HG03521 (cell line): ENCODE measurements around the gene OSTF1.

Experiments used
- ATAC-seq: cut with Tn5 transposase; IDR thresholded peaks from one replicate; pipeline ENCODE4 v1.9.1; 2021; ENCODE audit warnings: mild to moderate bottlenecking, moderate library complexity; ENCODE audit not compliant: unreplicated experiment

The OSTF1 gene

GRCh38 chr9:75087824-75088645, at the start of gene OSTF1, which contains the start of gene NMRK1:
Gene OSTF1 (plus strand): TSS chr9:75088514. CDS start chr9:75088693, 179 bp downstream.
Gene NMRK1 (minus strand): TSS chr9:75088155. CDS start chr9:75083115, 5,040 bp downstream.
- ATAC-seq, result peak; percentile 94

- no peak for ATAC-seq
These were observed 49.3 kb upstream of the OSTF1 start for GRCh38 chr9:75039009-75039408.

GRCh38 chr9:75039801-75040200, 48.5 kb upstream of the OSTF1 start:
- no peak for ATAC-seq

- ATAC-seq, result no peak
These were observed 47.3 kb upstream of the OSTF1 start for GRCh38 chr9:75041041-75041440.

GRCh38 chr9:75046725-75047345, 41.5 kb upstream of the OSTF1 start:
- ATAC-seq, result no peak

- ATAC-seq, result no peak
These were observed 40.8 kb upstream of the OSTF1 start for GRCh38 chr9:75047506-75047905.

- ATAC-seq, result no peak
These were observed 37.0 kb upstream of the OSTF1 start for GRCh38 chr9:75051285-75051684.

- ATAC-seq, result peak; percentile 65
These were observed 34.4 kb upstream of the OSTF1 start for GRCh38 chr9:75053869-75054268.

GRCh38 chr9:75054368-75055001, 33.8 kb upstream of the OSTF1 start:
- no peak for ATAC-seq

- no peak for ATAC-seq
These were observed 27.1 kb upstream of the OSTF1 start for GRCh38 chr9:75061169-75061568.

GRCh38 chr9:75063556-75064305, 24.6 kb upstream of the OSTF1 start:
- ATAC-seq, result no peak

- no peak for ATAC-seq
These were observed 23.8 kb upstream of the OSTF1 start for GRCh38 chr9:75064307-75065025.

- no peak for ATAC-seq
These were observed 22.8 kb upstream of the OSTF1 start for GRCh38 chr9:75065510-75065909.

GRCh38 chr9:75067894-75068293, 20.4 kb upstream of the OSTF1 start:
- ATAC-seq, result no peak

- no peak for ATAC-seq
These were observed 19.1 kb upstream of the OSTF1 start for GRCh38 chr9:75069171-75069570.

- ATAC-seq, result no peak
These were observed 16.7 kb upstream of the OSTF1 start for GRCh38 chr9:75071530-75072122.

GRCh38 chr9:75072895-75073294, 15.4 kb upstream of the OSTF1 start:
- no peak for ATAC-seq

- ATAC-seq, result no peak
These were observed 6.7 kb upstream of the OSTF1 start for GRCh38 chr9:75081632-75082031.

GRCh38 chr9:75083188-75083970, 4.9 kb upstream of the OSTF1 start:
- no peak for ATAC-seq
